ENCODE results near the gene MPZ. TPM values are rescaled to one million over a fixed set of nuclear protein-coding genes. Genes with fewer than 3 reads are reported as not detected.

Gene MPZ
- total RNA-seq, 2 donors from 2014 or later = 3.6 to 6.6 TPM

- no peaks in the 10 kb centered on the region for H3K36me3 ChIP-seq (replicated peaks in 1 of 2; ENCODE audit: insufficient read depth in 1 of 2, low read depth in 2 of 2)
- DNase-seq (no peak), ATAC-seq (no peak)
- no peak overlapping the region for H3K27ac ChIP-seq
- H3K4me3 ChIP-seq = no peak overlapping the region
- peaks cover 23% of the 10 kb centered on the region for H3K4me1 ChIP-seq
- WGBS, 2 donors = 79 to 90% methylated on average over 3 to 4 of the region's 4 CpGs
- no peaks in the 10 kb centered on the region for H3K9me3 ChIP-seq
- H3K27me3 ChIP-seq = no peaks in the 10 kb centered on the region
- intact Hi-C loops (cut with DNase I) = no loop called here
- TF ChIP-seq, protein P1, sequence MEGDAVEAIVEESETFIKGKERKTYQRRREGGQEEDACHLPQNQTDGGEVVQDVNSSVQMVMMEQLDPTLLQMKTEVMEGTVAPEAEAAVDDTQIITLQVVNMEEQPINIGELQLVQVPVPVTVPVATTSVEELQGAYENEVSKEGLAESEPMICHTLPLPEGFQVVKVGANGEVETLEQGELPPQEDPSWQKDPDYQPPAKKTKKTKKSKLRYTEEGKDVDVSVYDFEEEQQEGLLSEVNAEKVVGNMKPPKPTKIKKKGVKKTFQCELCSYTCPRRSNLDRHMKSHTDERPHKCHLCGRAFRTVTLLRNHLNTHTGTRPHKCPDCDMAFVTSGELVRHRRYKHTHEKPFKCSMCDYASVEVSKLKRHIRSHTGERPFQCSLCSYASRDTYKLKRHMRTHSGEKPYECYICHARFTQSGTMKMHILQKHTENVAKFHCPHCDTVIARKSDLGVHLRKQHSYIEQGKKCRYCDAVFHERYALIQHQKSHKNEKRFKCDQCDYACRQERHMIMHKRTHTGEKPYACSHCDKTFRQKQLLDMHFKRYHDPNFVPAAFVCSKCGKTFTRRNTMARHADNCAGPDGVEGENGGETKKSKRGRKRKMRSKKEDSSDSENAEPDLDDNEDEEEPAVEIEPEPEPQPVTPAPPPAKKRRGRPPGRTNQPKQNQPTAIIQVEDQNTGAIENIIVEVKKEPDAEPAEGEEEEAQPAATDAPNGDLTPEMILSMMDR (IDR thresholded peaks at IDR 0.05) = no peak
- no peak for TF ChIP-seq POLR2A (IDR thresholded peaks at IDR 0.05)
Observed at GRCh38 chr1:161311595-161312181, 1.9 kb upstream of the MPZ start.

GRCh38 chr1:161307892-161308638, 1.7 kb downstream of the MPZ start:
- intact Hi-C loops (cut with DNase I) = no loop called here
- Histone ChIP-seq H3K9me3 (no peaks in the 10 kb centered on the region), H3K4me3 (no peak overlapping the region), H3K27ac (no peak overlapping the region), H3K27me3 (no peaks in the 10 kb centered on the region), H3K36me3 (replicated peaks in 1 of 2; ENCODE audit: insufficient read depth in 1 of 2, low read depth in 2 of 2) (no peaks in the 10 kb centered on the region), H3K4me1 (peaks cover 15% of the 10 kb centered on the region)
- ATAC-seq (no peak), DNase-seq (no peak)
- TF ChIP-seq, protein P1 (IDR thresholded peaks at IDR 0.05) = no peak
- no peak for TF ChIP-seq POLR2A (IDR thresholded peaks at IDR 0.05)
- WGBS, 2 donors = 30 to 58% methylated on average over 1 to 2 of the region's 2 CpGs

DNA sequence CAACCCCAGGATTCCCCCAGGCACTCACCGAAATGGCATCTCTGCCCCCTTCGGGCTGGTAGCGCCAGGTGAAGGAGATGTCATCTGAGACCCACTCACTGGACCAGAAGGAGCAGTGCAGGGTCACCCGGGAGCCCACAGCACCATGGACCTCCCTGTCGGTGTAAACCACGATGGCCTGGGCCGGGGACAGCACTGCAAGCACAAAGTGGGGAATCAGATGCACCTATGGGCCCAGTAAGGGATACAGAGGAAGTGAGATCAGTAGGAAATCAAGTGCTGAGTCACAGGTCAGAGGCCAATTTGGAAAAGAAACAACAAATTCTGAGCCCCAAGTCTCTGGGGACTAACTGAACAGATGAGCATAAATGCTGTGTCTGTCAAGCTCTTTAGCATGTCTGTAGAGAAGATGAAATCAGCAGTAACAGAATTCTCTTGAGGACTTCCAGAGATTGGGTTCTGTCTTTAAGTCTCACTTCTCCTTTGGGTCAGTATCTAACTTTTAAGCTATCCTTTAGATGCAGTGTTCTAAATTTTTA, 2.5 kb downstream of the MPZ start:
- no peaks in the 10 kb centered on the region for H3K27me3 ChIP-seq
- peak overlapping the region in 2 of 4 donors; percentile 38 to 47 for H3K27ac ChIP-seq
- no peaks in the 10 kb centered on the region for H3K36me3 ChIP-seq (replicated peaks in 1 of 2; ENCODE audit: insufficient read depth in 1 of 2, low read depth in 2 of 2)
- intact Hi-C loops (cut with DNase I) = no loop called here
- 73 to 85% methylated on average over 6 to 7 of the region's 7 CpGs for WGBS, 2 donors
- ATAC-seq (no peak), DNase-seq (peak in 1 of 4 donors; percentile 9)
- H3K4me3 ChIP-seq = no peak overlapping the region
- no peaks in the 10 kb centered on the region for H3K9me3 ChIP-seq
- peaks cover 15% of the 10 kb centered on the region for H3K4me1 ChIP-seq
- TF ChIP-seq, protein P1 (IDR thresholded peaks at IDR 0.05) = no peak
- TF ChIP-seq POLR2A (IDR thresholded peaks at IDR 0.05) = no peak

- intact Hi-C loops (cut with DNase I) = no loop called here
- WGBS, 2 donors = 3 to 4% methylated on average over 15 to 31 of the region's 31 CpGs
- Histone ChIP-seq H3K27me3 (no peaks in the 10 kb centered on the region), H3K4me3 (peak overlapping the region; percentile 19 to 39), H3K4me1 (peaks cover 15% of the 10 kb centered on the region), H3K27ac (peak overlapping the region in 3 of 4 donors; percentile 33 to 67 (median 62)), H3K9me3 (no peaks in the 10 kb centered on the region), H3K36me3 (replicated peaks in 1 of 2; ENCODE audit: insufficient read depth in 1 of 2, low read depth in 2 of 2) (no peaks in the 10 kb centered on the region)
- peak; percentile 87 to 93 (median 90) for DNase-seq
- peak; percentile 97 for ATAC-seq
- TF ChIP-seq, protein P1 (IDR thresholded peaks at IDR 0.05) = peak in 5 of 7 experiments; percentile 13 to 48 (median 46)
- TF ChIP-seq POLR2A (IDR thresholded peaks at IDR 0.05) = peak; percentile 27 to 81 (median 77)
Observed at GRCh38 chr1:161305867-161306519, 3.8 kb downstream of the MPZ start.
